ENCODE results near the gene ZFYVE21.

The ZFYVE21 gene

GRCh38 chr14:103736546-103737431, 21.2 kb downstream of the ZFYVE21 start:
- Histone ChIP-seq H3K9me3 (ENCODE audit: control insufficient read depth, low read length) (no peaks in the 10 kb centered on the region), H3K36me3 (ENCODE audit: control insufficient read depth, insufficient read depth, low read length) (peaks cover 45% of the 10 kb centered on the region), H3K27me3 (replicated peaks; ENCODE audit: control insufficient read depth, insufficient read depth, low read length, poor library complexity, severe bottlenecking) (no peaks in the 10 kb centered on the region), H3K4me1 (ENCODE audit: control insufficient read depth, insufficient read depth, low read length, poor library complexity, severe bottlenecking) (no peaks in the 10 kb centered on the region), H3K27ac (ENCODE audit: insufficient read depth, low read length, poor library complexity, severe bottlenecking) (no peak overlapping the region), H3K4me3 (ENCODE audit: insufficient read depth, low read depth, low read length, poor library complexity, severe bottlenecking) (no peak overlapping the region)
- no peak for DNase-seq

- H3K36me3 ChIP-seq (ENCODE audit: control insufficient read depth, insufficient read depth, low read length): peaks cover 47% of the 10 kb centered on the region
- no peak overlapping the region for H3K27ac ChIP-seq (ENCODE audit: insufficient read depth, low read length, poor library complexity, severe bottlenecking)
- H3K9me3 ChIP-seq (ENCODE audit: control insufficient read depth, low read length): no peaks in the 10 kb centered on the region
- no peak for DNase-seq
- no peak overlapping the region for H3K4me3 ChIP-seq (ENCODE audit: insufficient read depth, low read depth, low read length, poor library complexity, severe bottlenecking)
- no peaks in the 10 kb centered on the region for H3K4me1 ChIP-seq (ENCODE audit: control insufficient read depth, insufficient read depth, low read length, poor library complexity, severe bottlenecking)
- H3K27me3 ChIP-seq (replicated peaks; ENCODE audit: control insufficient read depth, insufficient read depth, low read length, poor library complexity, severe bottlenecking): no peaks in the 10 kb centered on the region
Observed at GRCh38 chr14:103737432-103738045, 21.9 kb downstream of the ZFYVE21 start.

- Histone ChIP-seq H3K36me3 (ENCODE audit: control insufficient read depth, insufficient read depth, low read length) (peaks cover 47% of the 10 kb centered on the region), H3K27me3 (replicated peaks; ENCODE audit: control insufficient read depth, insufficient read depth, low read length, poor library complexity, severe bottlenecking) (no peaks in the 10 kb centered on the region), H3K27ac (ENCODE audit: insufficient read depth, low read length, poor library complexity, severe bottlenecking) (no peak overlapping the region), H3K4me3 (ENCODE audit: insufficient read depth, low read depth, low read length, poor library complexity, severe bottlenecking) (no peak overlapping the region), H3K9me3 (ENCODE audit: control insufficient read depth, low read length) (no peaks in the 10 kb centered on the region), H3K4me1 (ENCODE audit: control insufficient read depth, insufficient read depth, low read length, poor library complexity, severe bottlenecking) (no peaks in the 10 kb centered on the region)
- DNase-seq: no peak
Observed at GRCh38 chr14:103738166-103738565, 22.6 kb downstream of the ZFYVE21 start.

GRCh38 chr14:103738701-103739451, 23.3 kb downstream of the ZFYVE21 start:
- H3K9me3 ChIP-seq (ENCODE audit: control insufficient read depth, low read length): no peaks in the 10 kb centered on the region
- DNase-seq: no peak
- H3K27ac ChIP-seq (ENCODE audit: insufficient read depth, low read length, poor library complexity, severe bottlenecking): no peak overlapping the region
- no peaks in the 10 kb centered on the region for H3K4me1 ChIP-seq (ENCODE audit: control insufficient read depth, insufficient read depth, low read length, poor library complexity, severe bottlenecking)
- H3K27me3 ChIP-seq (replicated peaks; ENCODE audit: control insufficient read depth, insufficient read depth, low read length, poor library complexity, severe bottlenecking): no peaks in the 10 kb centered on the region
- peaks cover 44% of the 10 kb centered on the region for H3K36me3 ChIP-seq (ENCODE audit: control insufficient read depth, insufficient read depth, low read length)
- no peak overlapping the region for H3K4me3 ChIP-seq (ENCODE audit: insufficient read depth, low read depth, low read length, poor library complexity, severe bottlenecking)

- no peak for DNase-seq
- Histone ChIP-seq H3K27me3 (replicated peaks; ENCODE audit: control insufficient read depth, insufficient read depth, low read length, poor library complexity, severe bottlenecking) (no peaks in the 10 kb centered on the region), H3K4me1 (ENCODE audit: control insufficient read depth, insufficient read depth, low read length, poor library complexity, severe bottlenecking) (no peaks in the 10 kb centered on the region), H3K27ac (ENCODE audit: insufficient read depth, low read length, poor library complexity, severe bottlenecking) (no peak overlapping the region), H3K4me3 (ENCODE audit: insufficient read depth, low read depth, low read length, poor library complexity, severe bottlenecking) (no peak overlapping the region), H3K36me3 (ENCODE audit: control insufficient read depth, insufficient read depth, low read length) (peaks cover 44% of the 10 kb centered on the region), H3K9me3 (ENCODE audit: control insufficient read depth, low read length) (no peaks in the 10 kb centered on the region)
Observed at GRCh38 chr14:103739466-103739792, 23.8 kb downstream of the ZFYVE21 start.

- H3K27ac ChIP-seq (ENCODE audit: insufficient read depth, low read length, poor library complexity, severe bottlenecking): no peak overlapping the region
- DNase-seq: no peak
- H3K36me3 ChIP-seq (ENCODE audit: control insufficient read depth, insufficient read depth, low read length): peaks cover 49% of the 10 kb centered on the region
- no peaks in the 10 kb centered on the region for H3K27me3 ChIP-seq (replicated peaks; ENCODE audit: control insufficient read depth, insufficient read depth, low read length, poor library complexity, severe bottlenecking)
- H3K4me1 ChIP-seq (ENCODE audit: control insufficient read depth, insufficient read depth, low read length, poor library complexity, severe bottlenecking): no peaks in the 10 kb centered on the region
- H3K9me3 ChIP-seq (ENCODE audit: control insufficient read depth, low read length): no peaks in the 10 kb centered on the region
- H3K4me3 ChIP-seq (ENCODE audit: insufficient read depth, low read depth, low read length, poor library complexity, severe bottlenecking): no peak overlapping the region
Observed at GRCh38 chr14:103739793-103740501, 24.3 kb downstream of the ZFYVE21 start.

GRCh38 chr14:103740991-103741689, 25.5 kb downstream of the ZFYVE21 start:
- H3K36me3 ChIP-seq (ENCODE audit: control insufficient read depth, insufficient read depth, low read length): peaks cover 50% of the 10 kb centered on the region
- H3K4me1 ChIP-seq (ENCODE audit: control insufficient read depth, insufficient read depth, low read length, poor library complexity, severe bottlenecking): no peaks in the 10 kb centered on the region
- H3K4me3 ChIP-seq (ENCODE audit: insufficient read depth, low read depth, low read length, poor library complexity, severe bottlenecking): no peak overlapping the region
- no peaks in the 10 kb centered on the region for H3K27me3 ChIP-seq (replicated peaks; ENCODE audit: control insufficient read depth, insufficient read depth, low read length, poor library complexity, severe bottlenecking)
- H3K9me3 ChIP-seq (ENCODE audit: control insufficient read depth, low read length): no peaks in the 10 kb centered on the region
- no peak overlapping the region for H3K27ac ChIP-seq (ENCODE audit: insufficient read depth, low read length, poor library complexity, severe bottlenecking)
- DNase-seq: no peak

GRCh38 chr14:103741876-103742275, 26.3 kb downstream of the ZFYVE21 start:
- H3K36me3 ChIP-seq (ENCODE audit: control insufficient read depth, insufficient read depth, low read length): peaks cover 50% of the 10 kb centered on the region
- H3K4me1 ChIP-seq (ENCODE audit: control insufficient read depth, insufficient read depth, low read length, poor library complexity, severe bottlenecking): no peaks in the 10 kb centered on the region
- DNase-seq: no peak
- H3K4me3 ChIP-seq (ENCODE audit: insufficient read depth, low read depth, low read length, poor library complexity, severe bottlenecking): no peak overlapping the region
- H3K27ac ChIP-seq (ENCODE audit: insufficient read depth, low read length, poor library complexity, severe bottlenecking): no peak overlapping the region
- H3K27me3 ChIP-seq (replicated peaks; ENCODE audit: control insufficient read depth, insufficient read depth, low read length, poor library complexity, severe bottlenecking): no peaks in the 10 kb centered on the region
- no peaks in the 10 kb centered on the region for H3K9me3 ChIP-seq (ENCODE audit: control insufficient read depth, low read length)

GRCh38 chr14:103742499-103743255, 27.1 kb downstream of the ZFYVE21 start:
- H3K4me1 ChIP-seq (ENCODE audit: control insufficient read depth, insufficient read depth, low read length, poor library complexity, severe bottlenecking): no peaks in the 10 kb centered on the region
- H3K36me3 ChIP-seq (ENCODE audit: control insufficient read depth, insufficient read depth, low read length): peaks cover 47% of the 10 kb centered on the region
- H3K27ac ChIP-seq (ENCODE audit: insufficient read depth, low read length, poor library complexity, severe bottlenecking): no peak overlapping the region
- no peaks in the 10 kb centered on the region for H3K27me3 ChIP-seq (replicated peaks; ENCODE audit: control insufficient read depth, insufficient read depth, low read length, poor library complexity, severe bottlenecking)
- H3K4me3 ChIP-seq (ENCODE audit: insufficient read depth, low read depth, low read length, poor library complexity, severe bottlenecking): no peak overlapping the region
- no peak for DNase-seq
- H3K9me3 ChIP-seq (ENCODE audit: control insufficient read depth, low read length): no peaks in the 10 kb centered on the region

Data from effector memory CD4-positive, alpha-beta T cell (primary cell).